SH-SY5Y (cell line): Measurements from ENCODE around the gene SSR4.

Experiments
- GATA2 ChIP-seq: IDR thresholded peaks from 2 replicates; pipeline ENCODE4 v1.6.1; 2011; ENCODE audit warnings: mild to moderate bottlenecking, low read depth, low read length
- GATA3 ChIP-seq: IDR thresholded peaks from 2 replicates; pipeline ENCODE4 v1.6.1; 2011; ENCODE audit warnings: low read depth, mild to moderate bottlenecking, low read length, moderate library complexity

DNA sequence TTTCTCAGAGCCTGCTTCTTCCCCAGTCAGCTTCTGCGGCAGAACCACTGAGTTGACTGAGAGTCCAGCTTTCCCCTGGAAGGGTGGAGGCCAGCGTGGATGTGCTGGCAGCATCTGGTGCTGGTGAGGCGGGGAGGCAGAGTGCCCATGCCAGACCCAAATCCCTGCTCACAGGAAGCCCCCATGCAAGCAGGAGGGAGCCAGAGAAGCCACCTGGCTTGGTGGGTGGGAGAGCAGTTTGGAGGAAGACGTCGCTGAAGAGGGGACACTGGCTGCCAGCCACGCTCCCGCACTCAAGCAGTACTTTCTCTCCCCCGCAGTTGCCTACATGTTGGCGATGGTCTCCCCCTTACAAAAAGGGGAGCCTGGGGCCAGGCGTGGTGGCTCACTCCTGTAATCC, 29.9 kb downstream of the SSR4 start:
- TF ChIP-seq GATA2 (no peak), GATA3 (no peak)
